ENCODE data around the gene SPNS2.

GRCh38 chr17:4540687-4541327 is 42.1 kb downstream of the SPNS2 start:
- TF ChIP-seq CTCF (conservative IDR thresholded peaks at IDR 0.05; ENCODE audit: low read depth in 2 of 2) (no peak), EZH2 (IDR thresholded peaks at IDR 0.05; ENCODE audit: low read depth, unreplicated experiment) (no peak), POLR2AphosphoS5 (IDR thresholded peaks at IDR 0.05; ENCODE audit: low read depth) (no peak), REST (IDR thresholded peaks at IDR 0.05; ENCODE audit: unreplicated experiment) (no peak), NANOG (IDR thresholded peaks at IDR 0.05; ENCODE audit: borderline replicate concordance) (no peak), ZNF114 (CRISPR knock-in tag; IDR thresholded peaks at IDR 0.05) (no peak), EZH2phosphoT487 (IDR thresholded peaks at IDR 0.05; ENCODE audit: unreplicated experiment) (no peak), JUNB (IDR thresholded peaks at IDR 0.05; ENCODE audit: unreplicated experiment) (no peak)

All from GM23338 (cell line).